Adrenal gland (tissue), 12 donors: ENCODE results near the gene PDLIM4. TPM values are rescaled to one million over a fixed set of nuclear protein-coding genes. Genes with fewer than 3 reads are reported as not detected.

Experiments
- DNase-seq, 7 donors: peaks; one replicate each; pipeline ENCODE4 v3.0.0-alpha.2; 2019 to 2020
- H3K27ac ChIP-seq, 5 donors: fragments of 200-600 bp; sonication (generic) in 4 of 5; 1 replicate in 3 of 5; 2 replicates in 2 of 5; pipeline versions ENCODE4 v1.5.1 to v1.8.0; 2016 to 2020; ENCODE audit warnings: mild to moderate bottlenecking in 1 of 5
- H3K27me3 ChIP-seq: fragments of 200-600 bp; 2 replicates; pipeline ENCODE4 v1.8.0; 2021
- H3K36me3 ChIP-seq, 2 donors: fragments of 200-600 bp; replicated peaks in 1 of 2; 1 replicate in 1 of 2; 2 replicates in 1 of 2; pipeline versions ENCODE4 v1.5.1 to v1.8.0; 2018 to 2022
- H3K4me1 ChIP-seq, 2 donors: fragments of 200-600 bp; replicated peaks in 1 of 2; 1 replicate in 1 of 2; 2 replicates in 1 of 2; pipeline versions ENCODE4 v1.5.1 to v1.8.0; 2018 to 2021
- H3K4me3 ChIP-seq, 4 donors: fragments of 200-600 bp; sonication (generic) in 3 of 4; one replicate each; pipeline ENCODE4 v1.5.1; 2016 to 2018
- H3K9me3 ChIP-seq, 3 donors: fragments of 200-600 bp; sonication (generic) in 1 of 3; replicated peaks in 1 of 3; 1 replicate in 2 of 3; 2 replicates in 1 of 3; pipeline versions ENCODE4 v1.5.1 to v1.8.0; 2016 to 2021
- POLR2A ChIP-seq, 2 donors: fragments of 450-650 bp; IDR thresholded peaks; one replicate each; pipeline ENCODE4 v1.6.1; 2017; ENCODE audit warnings: antibody characterized with exemption in 2 of 2, mild to moderate bottlenecking in 2 of 2, moderate library complexity in 1 of 2
- WGBS, 4 donors: extraction: QIAGEN DNeasy Blood & Tissue Kit in 2 of 4; methylation state at CpG; one replicate each; pipeline versions ENCODE4 v1.1.5 to v1.1.7; 2013 to 2017; 5-methylcytosine and 5-hydroxymethylcytosine counted together
- intact Hi-C, 2 donors: fragments of 100-400 bp; cut with DNase I; formaldehyde crosslinking; loops; one replicate each; pipeline versions ENCODE4 v1.14.1 to v1.15.0; 2022 to 2023
- polyA plus RNA-seq, 3 donors: library from polyadenylated mRNA; stranded (reverse); fragments of 200-250 nt in 2 of 3; fragments of 350-450 nt in 1 of 3; fragmentation: Illumina TruSeq in 1 of 3; extraction: RNeasy Lipid Tissue Mini Kit (QIAGEN cat#74804) in 1 of 3; gene quantifications; one replicate each; pipeline ENCODE4 v1.2.3, GENCODE V29; 2013 to 2014
- total RNA-seq, 9 donors: library from RNA; depleted of rRNA in 4 of 9; stranded (reverse); fragments of >200 nt in 4 of 9; fragments of 120-200 nt in 1 of 9; fragmentation: NEBNext Ultra II Directional in 1 of 9; extraction: Animal tissue kit (Norgen Biotek cat#: 25700) in 1 of 9; gene quantifications; one replicate each; pipeline versions ENCODE4 v1.1.0 to v1.2.4, GENCODE V29; 2013 to 2023
- TF ChIP-seq, protein P1 (sequence below), 6 experiments: fragments of 450-650 bp in 4 of 6; fragments of 200-600 bp in 2 of 6; sonication (generic) in 1 of 6; IDR thresholded peaks; 1 replicate in 5 of 6; 2 replicates in 1 of 6; pipeline versions ENCODE4 v1.5.1 to v1.8.0; 2016 to 2021; ENCODE audit warnings: antibody characterized with exemption in 6 of 6, mild to moderate bottlenecking in 2 of 6, moderate library complexity in 1 of 6
- donor health status: healthy with polysubstance abuse.
- donor health status: Bipolar disorder and iron deficiency.
- donor health status: DM: yes; HTN: yes; CAD: no.
- donor health status: DM: no; HTN: no; CAD: no.
- donor health status: DM: no; HTN: no; CAD: no.
- donor health status: DM: yes; HTN: yes; CAD: no.

Gene PDLIM4
- total and polyA plus RNA-seq, 12 donors, result 0.87 to 20.2 (median 4.3) TPM

DNA sequence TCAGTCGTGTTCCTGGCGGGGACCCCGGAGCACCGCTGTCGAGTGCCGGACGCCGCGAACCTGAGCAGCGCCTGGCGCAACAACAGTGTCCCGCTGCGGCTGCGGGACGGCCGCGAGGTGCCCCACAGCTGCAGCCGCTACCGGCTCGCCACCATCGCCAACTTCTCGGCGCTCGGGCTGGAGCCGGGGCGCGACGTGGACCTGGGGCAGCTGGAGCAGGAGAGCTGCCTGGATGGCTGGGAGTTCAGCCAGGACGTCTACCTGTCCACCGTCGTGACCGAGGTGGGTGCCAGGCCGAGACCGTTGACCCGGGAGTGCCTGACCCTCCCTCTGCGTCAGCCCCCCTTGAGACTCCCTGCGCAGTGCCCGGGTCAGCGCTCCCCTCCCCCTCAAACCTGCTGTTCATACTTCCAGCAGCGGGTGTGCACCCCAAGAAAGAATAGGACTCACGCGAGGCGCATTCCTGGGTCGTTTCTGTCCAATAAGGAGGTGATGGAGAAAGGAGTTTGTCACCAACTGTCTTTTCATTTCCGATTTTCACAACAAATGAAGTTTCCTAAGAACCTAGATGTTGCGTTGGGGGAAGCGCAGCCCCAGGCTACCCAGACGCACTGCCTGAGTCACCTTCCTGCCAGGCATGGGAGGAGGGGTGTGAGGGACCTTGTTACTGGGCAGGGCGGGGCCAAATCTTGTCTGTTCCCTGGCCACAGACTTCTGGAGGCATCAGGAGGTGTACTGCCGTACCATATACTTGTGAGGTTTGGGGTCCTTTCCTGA lies 37.4 kb downstream of the PDLIM4 start:
- 2 to 19% (median 5%) methylated on average over 11 to 50 of the region's 50 CpGs for WGBS, 4 donors
- TF ChIP-seq, protein P1, sequence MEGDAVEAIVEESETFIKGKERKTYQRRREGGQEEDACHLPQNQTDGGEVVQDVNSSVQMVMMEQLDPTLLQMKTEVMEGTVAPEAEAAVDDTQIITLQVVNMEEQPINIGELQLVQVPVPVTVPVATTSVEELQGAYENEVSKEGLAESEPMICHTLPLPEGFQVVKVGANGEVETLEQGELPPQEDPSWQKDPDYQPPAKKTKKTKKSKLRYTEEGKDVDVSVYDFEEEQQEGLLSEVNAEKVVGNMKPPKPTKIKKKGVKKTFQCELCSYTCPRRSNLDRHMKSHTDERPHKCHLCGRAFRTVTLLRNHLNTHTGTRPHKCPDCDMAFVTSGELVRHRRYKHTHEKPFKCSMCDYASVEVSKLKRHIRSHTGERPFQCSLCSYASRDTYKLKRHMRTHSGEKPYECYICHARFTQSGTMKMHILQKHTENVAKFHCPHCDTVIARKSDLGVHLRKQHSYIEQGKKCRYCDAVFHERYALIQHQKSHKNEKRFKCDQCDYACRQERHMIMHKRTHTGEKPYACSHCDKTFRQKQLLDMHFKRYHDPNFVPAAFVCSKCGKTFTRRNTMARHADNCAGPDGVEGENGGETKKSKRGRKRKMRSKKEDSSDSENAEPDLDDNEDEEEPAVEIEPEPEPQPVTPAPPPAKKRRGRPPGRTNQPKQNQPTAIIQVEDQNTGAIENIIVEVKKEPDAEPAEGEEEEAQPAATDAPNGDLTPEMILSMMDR (IDR thresholded peaks at IDR 0.05), result no peak
- TF ChIP-seq POLR2A (IDR thresholded peaks at IDR 0.05), result peak in 1 of 2 donors; percentile 40
- Histone ChIP-seq H3K36me3 (no peaks in the 10 kb centered on the region), H3K27me3 (no peaks in the 10 kb centered on the region), H3K4me1 (peaks cover 0 to 22% of the 10 kb centered on the region in 2 donors), H3K9me3 (no peaks in the 10 kb centered on the region), H3K27ac (peak overlapping the region; percentile 92 to 100 (median 99)), H3K4me3 (peak overlapping the region in 3 of 4 donors; percentile 42 to 73 (median 68))
- DNase-seq, result peak; percentile 73 to 94 (median 91)
- intact Hi-C loops, result loop anchor here in 1 of 2 donors (10.0 kb wide), 1 partner anchor 70 kb away; the partner anchor contains the start of gene SLC22A5

DNA sequence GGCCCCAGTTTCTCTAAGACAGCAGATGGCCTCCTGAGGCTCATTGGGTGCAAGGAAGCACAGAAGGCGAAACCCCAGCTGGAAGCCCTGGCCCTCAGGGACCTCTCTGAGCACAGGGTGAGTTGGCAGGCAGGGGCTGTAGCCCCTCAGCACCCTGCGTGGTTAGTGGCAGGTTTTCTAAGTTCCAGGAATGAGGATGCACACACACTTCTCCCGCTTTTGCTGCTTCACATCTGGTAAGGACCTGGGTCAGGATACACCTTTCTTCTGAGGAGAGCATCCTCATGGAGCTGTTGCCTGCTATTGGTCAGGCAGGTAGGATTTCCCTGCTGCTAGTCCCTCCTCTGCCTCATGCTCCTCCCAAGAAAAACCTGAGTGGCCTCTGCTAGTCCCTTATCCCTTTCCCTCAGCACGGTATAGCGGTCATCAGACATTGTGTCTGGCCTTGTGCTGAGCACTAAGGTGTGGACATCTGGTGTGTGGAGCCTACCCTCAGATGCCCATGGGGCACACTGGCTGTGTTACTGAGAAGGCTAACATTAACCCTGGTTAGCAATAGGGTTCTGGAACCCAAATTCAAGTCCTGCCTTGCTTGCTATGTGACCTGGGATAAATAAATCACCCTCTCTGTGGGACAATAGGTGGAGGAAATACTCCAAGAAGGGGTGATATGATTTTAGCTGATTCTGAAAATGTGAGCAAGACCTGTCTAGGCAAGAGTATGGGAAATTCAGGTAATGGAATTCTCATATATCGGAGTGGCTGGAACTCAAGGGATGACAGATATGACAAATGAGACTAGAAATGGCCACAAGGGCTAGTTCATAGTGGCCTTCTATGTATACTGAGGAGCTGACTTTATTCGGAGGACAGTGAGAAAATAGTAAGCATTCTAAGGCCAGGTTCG lies 38.3 kb downstream of the PDLIM4 start:
- DNase-seq, result peak in 1 of 7 donors; percentile 58
- Histone ChIP-seq H3K4me1 (peaks cover 0 to 22% of the 10 kb centered on the region in 2 donors), H3K27me3 (no peaks in the 10 kb centered on the region), H3K9me3 (no peaks in the 10 kb centered on the region), H3K4me3 (peak overlapping the region in 1 of 4 donors; percentile 73), H3K27ac (peak overlapping the region in 3 of 5 donors; percentile 97 to 100 (median 99)), H3K36me3 (no peaks in the 10 kb centered on the region)
- intact Hi-C loops, result loop anchor here in 1 of 2 donors (10.0 kb wide), 1 partner anchor 69 kb away; the partner anchor contains the start of gene SLC22A5
- 82 to 92% (median 85%) methylated on average over 4 to 8 of the region's 8 CpGs for WGBS, 4 donors
- TF ChIP-seq, protein P1 (IDR thresholded peaks at IDR 0.05), result no peak
- no peak for TF ChIP-seq POLR2A (IDR thresholded peaks at IDR 0.05)

DNA sequence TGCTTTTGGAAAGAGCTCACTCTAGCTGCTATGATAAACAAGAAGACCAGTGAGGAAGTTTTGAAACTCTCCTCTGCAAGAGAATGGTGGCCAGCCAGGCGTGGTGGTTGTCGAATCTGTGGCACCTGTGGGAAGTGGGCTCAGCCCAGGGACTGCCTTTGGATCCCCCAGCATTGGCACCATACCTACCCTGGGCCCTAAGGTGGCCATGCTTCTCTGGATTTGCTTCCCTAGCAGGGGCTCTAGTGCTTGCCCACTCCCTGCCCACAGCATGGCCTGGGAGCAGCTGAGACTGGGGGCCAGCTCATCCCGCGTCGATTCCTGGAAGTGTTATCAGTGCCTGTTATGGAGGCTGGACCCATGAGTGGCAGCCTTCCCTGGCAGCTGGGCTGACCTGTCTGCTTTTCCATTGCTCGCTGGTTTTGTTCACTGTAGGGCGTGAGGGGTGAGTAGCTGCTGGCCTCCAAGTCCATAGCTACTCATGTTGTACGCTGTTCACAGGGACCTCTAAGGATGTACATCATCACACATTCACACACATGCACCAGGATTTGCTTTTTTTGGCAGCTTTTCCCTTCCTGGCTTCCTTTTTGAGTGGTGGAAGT lies 39.0 kb downstream of the PDLIM4 start:
- WGBS, 4 donors, result 81 to 96% (median 84%) methylated on average over 5 to 8 of the region's 8 CpGs
- Histone ChIP-seq H3K27me3 (no peaks in the 10 kb centered on the region), H3K4me1 (peaks cover 0 to 22% of the 10 kb centered on the region in 2 donors), H3K9me3 (no peaks in the 10 kb centered on the region), H3K36me3 (no peaks in the 10 kb centered on the region), H3K4me3 (no peak overlapping the region), H3K27ac (no peak overlapping the region)
- intact Hi-C loops, result loop anchor here in 1 of 2 donors (10.0 kb wide), 1 partner anchor 68 kb away; the partner anchor contains the start of gene SLC22A5
- DNase-seq, result peak in 1 of 7 donors; percentile 50
- TF ChIP-seq, protein P1 (IDR thresholded peaks at IDR 0.05), result no peak
- TF ChIP-seq POLR2A (IDR thresholded peaks at IDR 0.05), result no peak
